GM12873 (cell line): Measurements from ENCODE around the gene SH3RF1.

Experiments used
- TF ChIP-seq, protein P1 (sequence below): IDR thresholded peaks from 2 replicates; pipeline ENCODE4 v1.5.1; 2012; ENCODE audit warnings: low read depth, mild to moderate bottlenecking, moderate library complexity, low read length, control low read depth; ENCODE audit not compliant: insufficient read depth; ENCODE audit errors: missing control alignments

SH3RF1 gene

GRCh38 chr4:169260217-169260866 is 10.4 kb downstream of the SH3RF1 start:
- TF ChIP-seq, protein P1, sequence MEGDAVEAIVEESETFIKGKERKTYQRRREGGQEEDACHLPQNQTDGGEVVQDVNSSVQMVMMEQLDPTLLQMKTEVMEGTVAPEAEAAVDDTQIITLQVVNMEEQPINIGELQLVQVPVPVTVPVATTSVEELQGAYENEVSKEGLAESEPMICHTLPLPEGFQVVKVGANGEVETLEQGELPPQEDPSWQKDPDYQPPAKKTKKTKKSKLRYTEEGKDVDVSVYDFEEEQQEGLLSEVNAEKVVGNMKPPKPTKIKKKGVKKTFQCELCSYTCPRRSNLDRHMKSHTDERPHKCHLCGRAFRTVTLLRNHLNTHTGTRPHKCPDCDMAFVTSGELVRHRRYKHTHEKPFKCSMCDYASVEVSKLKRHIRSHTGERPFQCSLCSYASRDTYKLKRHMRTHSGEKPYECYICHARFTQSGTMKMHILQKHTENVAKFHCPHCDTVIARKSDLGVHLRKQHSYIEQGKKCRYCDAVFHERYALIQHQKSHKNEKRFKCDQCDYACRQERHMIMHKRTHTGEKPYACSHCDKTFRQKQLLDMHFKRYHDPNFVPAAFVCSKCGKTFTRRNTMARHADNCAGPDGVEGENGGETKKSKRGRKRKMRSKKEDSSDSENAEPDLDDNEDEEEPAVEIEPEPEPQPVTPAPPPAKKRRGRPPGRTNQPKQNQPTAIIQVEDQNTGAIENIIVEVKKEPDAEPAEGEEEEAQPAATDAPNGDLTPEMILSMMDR: no peak

DNA sequence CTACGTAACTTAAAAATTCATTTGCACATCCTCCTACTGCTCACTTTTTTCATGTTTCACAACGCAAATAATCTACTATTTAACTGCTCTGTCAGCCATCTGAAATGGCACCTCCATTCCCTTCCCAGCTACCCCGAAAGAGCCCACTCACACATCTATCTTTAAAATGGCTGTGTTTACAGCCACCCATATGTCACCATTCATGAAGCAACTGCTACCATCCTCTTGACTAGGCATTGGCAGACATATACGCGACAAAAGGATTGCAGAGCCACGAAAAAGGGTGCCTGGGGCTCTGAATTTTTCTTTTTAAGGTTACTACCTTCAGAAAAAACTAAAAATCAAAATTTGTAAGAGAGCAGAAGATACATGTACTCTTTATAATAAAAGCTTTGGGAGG is 11.5 kb downstream of the SH3RF1 start:
- TF ChIP-seq, protein P1: no peak

DNA sequence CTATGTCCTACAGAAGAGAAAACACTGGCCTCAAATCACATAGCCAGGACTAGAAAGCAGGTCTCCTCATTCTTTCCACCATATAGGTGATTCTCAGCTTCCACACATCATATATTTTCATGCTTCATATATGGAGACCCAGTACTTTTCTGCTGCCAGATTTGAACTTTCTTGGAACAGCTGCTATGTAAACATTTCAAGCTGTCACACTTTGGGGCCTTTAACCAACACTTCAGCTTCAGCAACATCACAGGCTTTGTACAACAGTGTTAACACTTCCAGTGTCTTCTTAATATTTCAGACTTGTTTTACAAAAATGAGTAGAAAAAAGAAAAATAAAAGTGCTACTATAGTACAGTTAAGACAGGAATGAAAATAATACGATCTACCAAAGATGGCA is 12.6 kb downstream of the SH3RF1 start:
- TF ChIP-seq, protein P1: no peak

- TF ChIP-seq, protein P1: no peak
Observed at GRCh38 chr4:169256856-169257761, 13.6 kb downstream of the SH3RF1 start.

- TF ChIP-seq, protein P1: no peak
Observed at GRCh38 chr4:169256101-169256612, 14.6 kb downstream of the SH3RF1 start.

DNA sequence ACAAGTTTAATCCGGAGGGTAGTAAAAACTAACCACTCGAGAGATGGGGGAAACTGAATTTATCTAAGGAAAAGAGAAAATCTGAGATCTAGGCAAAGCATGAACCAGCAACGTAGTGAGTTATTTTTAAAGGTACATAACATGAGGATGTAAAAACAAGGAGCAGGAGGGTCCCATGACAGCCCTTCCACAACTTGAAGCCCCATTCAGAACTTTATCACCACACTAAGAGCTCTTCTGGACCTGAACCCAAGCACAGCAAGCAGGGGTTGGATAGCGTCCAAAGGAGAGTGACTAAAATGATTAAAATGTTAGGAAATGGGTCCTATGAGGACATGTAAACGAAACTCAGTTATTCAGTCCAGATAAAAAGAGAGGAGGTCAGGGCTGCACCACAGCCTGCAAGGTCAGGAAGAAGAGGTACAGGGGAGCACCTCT is 16.2 kb downstream of the SH3RF1 start:
- TF ChIP-seq, protein P1: no peak

DNA sequence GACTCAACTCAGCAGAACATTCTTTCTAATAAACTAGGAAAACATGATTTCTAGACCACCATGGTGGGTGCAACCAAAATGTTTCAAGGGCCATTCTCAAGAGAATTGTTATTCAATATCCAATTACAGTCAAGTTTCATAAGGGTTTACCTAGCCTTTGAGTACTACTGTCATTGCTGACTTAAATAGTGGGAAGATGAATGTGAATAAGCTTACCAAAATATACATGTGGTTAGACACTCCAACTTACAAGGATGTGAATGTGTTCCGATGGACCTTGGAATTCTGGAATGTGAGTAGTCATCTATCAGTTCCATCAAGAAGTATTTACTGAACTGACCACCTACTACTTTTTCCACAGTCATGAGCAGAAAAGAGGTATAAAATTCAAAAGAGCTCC is 16.9 kb downstream of the SH3RF1 start:
- TF ChIP-seq, protein P1: no peak
